NCI-H69 (cell line): ENCODE results near the gene SSH2.
"Not testable (repeated sequence)": the region's sequence is repeated elsewhere in the genome, so short reads cannot be mapped to it uniquely, and the experiment has no call there.

Experiments used
- DNase-seq: peaks from one replicate; lab custom pipeline; 2025; lab: John Stamatoyannopoulos, UW

Gene SSH2

DNA sequence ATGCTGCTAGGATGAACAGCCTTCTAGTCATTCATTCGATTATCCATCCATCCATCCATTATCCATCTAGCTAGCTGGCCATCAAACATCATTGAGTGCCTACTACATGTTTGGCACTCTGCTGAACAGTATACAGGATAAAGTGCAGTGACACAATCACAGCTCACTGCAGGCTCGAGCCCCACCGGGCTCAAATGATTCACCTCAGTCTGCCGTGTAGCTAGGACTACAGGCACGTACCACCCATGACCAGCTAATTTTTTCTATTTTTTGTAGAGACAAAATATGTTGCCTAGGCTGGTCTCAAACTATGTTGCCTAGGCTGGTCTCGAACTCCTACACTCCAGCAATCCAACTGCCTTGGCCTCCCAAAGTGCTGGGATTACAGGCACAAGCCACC, 50.0 kb downstream of the SSH2 start:
- DNase-seq, result no peak

DNA sequence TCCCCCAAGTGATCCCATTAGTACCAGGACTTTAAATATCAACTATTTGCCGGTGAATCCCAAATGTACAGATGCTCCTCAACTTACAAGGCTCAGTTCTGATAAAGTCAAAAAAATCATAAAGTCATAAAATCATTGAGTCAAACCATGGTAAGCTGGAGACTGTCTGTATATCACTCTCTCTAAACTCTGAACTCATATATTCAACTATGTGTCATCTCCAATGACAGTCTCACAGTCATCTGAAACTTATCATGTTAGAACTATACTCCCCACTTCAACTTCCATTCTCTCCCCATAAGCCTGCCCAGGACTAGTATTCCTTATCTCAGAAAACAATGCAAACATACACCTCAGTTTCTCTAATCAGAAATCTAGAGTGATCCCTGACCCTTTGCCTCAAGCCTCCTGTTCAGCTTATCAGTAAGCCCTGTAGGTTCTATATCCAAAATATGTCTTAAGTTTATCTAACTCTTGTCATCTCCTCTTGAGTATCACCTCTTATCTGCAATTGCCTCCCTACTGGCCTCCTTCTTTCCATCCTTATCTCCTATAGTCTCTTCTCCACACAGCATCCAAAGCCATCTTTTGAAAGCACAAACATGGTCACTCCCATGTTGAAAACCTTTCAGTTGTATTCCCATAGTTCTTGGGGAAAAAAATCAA, 55.0 kb downstream of the SSH2 start:
- DNase-seq, result no peak

DNA sequence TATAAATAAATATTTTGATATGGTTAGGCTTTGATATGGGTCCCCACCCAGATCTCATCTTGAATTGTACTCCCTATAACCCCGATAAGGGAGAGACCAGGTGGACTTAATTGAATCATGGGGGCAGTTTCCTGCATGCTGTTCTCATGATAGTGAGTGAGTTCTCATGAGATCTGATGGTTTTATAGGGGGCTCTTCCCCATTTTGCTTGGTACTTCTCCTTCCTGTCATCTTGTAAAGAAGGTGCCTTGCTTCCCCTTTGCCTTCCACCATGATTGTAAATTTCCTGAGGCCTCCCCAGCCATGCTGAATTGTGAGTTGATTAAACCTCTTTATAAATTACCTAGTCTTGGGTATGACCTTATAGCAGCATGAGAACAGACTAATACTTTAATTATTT, 55.7 kb downstream of the SSH2 start:
- not testable (repeated sequence) for DNase-seq

DNA sequence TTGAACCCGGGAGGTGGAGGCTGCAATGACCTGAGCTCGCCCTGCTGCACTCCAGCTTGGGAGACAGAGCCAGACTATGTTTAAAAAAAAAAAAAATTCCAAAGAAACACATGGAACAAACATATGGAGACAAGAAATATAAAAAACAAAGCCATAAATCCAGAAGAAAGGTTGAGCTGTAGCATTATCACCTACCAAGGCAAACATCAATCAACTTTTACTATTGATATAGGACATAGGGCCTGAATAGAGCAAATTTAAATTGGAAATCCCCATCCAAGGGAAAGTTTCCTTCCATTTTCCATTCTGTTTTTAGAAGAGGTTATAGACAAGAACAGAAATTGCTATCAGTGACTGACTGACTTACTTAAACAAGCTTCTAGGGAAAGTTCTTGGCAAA, 56.6 kb downstream of the SSH2 start:
- no peak for DNase-seq

DNA sequence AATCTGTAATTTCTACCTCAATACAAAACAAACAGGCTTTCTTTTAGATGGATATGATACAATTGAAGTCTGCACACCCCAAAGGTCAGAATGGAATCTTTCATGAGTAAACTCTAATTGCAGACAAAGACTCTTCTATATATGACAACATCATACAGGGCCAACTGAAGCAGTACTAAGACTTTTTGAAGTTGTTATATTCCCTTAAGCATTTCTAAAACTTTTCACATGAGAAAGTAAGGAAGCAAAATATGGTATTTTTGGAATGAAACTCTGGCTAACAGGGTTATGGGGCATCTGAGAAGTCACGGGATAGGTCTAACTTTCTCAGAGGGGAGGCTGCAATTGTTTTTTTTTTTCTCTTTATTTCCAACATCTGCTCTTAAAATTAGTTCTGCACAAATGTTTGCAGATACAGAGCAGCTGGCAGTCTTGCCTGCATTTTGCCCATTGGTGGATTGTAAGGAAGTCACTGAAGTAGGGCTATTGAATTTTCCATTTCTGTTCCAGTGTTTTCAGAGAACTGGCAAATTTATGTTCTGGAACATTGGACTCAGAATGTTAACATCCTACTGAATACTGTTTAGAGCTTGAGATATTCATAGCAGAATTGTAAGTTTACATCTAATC, 59.1 kb downstream of the SSH2 start:
- peak; percentile 52 for DNase-seq

DNA sequence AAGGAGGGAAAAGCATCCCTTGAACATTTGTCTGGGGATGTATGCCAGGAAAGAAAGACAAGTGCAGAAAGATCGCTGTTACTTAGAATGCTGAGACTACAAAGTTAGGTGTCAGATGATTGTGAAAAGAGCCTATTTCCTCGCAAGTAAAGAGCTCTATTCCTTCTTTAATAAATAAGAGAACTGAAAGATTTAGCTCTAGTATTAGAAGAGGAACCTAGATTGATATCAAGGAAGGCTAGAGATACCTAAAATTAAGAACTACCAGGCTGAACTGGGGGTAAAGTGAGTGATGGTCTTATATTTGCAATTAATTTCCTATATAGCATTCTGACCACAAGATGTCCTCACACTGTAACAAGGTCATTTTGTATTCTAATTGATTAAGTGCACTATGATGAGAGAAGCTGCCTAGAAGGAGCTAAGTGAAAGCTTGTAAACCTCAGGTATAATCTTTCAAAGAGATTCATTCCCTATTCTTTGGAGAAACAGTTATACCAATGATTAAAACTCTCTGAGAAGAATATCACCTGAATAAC, 62.3 kb downstream of the SSH2 start:
- peak; percentile 35 for DNase-seq

DNA sequence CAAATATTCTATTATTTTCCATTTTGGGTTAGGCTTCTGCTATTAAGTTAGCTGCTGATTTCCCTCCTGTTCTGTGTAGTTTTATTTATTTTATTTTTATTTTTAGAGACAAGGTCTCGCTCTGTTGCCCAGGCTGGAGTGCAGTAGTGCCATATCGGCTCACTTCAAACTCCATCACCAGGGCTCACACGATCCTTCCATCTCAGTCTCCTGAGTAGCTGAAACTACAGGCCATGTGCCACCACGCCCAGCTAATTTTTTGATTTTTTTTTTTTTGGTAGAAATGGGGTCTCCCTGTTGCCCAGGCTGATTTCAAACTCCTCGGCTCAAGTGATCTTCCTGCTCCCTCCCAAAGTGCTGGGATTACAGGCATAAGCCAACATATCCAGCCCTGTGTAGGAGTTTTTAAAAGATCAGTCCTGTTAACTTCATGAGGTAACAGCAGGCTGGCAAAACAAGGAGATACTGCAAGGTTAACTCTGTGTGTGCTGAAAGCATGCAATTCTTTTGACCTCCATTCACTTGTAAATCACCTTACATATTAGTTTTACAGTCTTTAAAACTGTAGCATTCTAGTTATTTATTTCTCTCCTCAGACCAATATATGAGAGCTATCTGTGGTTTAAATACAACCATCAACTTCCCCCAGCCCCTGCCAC, 63.2 kb downstream of the SSH2 start:
- no peak for DNase-seq

DNA sequence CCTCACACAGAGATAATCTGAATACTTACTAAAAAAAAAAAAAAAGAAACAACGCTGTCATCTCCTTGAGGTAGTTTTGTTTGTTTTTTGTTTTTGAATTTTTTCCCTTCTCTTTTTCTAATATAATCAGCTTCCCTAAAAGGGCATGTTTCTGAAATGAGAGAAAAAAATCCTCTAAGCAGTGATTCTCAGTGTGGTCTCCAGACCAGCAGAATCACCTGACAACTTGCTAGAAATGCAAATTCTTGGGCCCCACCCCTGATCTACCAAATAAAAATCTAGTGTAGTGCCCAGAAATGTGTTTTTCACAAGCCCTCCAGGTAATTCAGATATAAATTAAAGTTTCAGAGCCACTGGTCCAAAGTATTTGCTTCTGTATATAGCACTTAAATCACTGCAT, 65.4 kb downstream of the SSH2 start:
- no peak for DNase-seq

DNA sequence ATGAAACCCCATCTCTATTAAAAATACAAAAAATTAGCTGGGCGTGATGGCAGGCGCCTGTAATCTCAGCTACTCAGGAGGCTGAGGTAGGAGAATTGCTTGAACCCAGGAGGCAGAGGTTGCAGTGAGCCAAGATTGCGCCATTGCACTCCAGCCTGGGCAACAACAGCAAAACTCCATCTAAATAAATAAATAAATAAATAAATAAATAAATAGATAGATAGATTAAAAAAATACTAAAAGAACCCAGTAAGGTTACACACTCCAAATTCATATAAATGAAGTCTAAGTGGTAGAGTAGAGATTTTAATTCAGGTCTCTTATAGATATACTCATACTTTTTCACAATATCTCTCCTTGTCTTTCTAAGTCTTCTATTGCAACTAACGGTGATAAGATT, 65.9 kb downstream of the SSH2 start:
- DNase-seq, result not testable (repeated sequence)

DNA sequence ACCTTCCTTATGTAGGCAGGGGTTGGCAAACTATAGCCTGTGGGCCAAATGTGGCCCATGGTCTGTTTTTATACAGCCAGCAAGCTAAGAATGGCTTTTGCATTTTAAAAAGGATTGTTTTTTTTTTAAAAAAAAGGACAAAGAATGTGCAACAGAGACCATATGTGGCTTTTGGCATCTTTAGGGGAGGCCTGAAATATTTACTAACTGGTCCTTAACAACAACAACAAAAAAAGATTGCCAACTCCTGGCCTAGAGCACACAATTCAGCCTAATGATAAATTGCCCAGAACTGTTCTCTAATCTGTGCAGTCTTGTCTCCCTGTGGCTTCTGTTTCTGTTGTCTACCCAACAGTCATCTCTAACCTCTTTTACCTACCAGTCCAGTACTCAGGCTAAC, 67.1 kb downstream of the SSH2 start:
- DNase-seq, result no peak

DNA sequence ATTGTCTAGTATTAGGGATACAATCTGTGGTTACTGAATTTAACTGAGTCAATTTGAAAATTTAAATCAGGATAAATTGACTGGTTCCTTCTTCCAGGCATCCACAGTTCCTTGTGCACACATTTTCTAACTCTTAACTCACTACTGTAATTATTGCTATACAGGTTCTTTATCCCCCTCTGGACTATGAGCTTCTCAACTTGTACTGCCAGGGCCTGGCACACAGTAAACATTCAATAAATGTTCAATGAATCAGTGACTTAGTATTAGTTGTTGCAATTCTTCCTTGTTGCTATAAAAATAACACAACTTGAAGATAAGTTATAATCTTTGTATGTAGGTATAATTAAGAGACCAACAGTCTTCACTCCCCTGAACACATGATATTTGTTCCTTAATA, 67.9 kb downstream of the SSH2 start:
- no peak for DNase-seq

DNA sequence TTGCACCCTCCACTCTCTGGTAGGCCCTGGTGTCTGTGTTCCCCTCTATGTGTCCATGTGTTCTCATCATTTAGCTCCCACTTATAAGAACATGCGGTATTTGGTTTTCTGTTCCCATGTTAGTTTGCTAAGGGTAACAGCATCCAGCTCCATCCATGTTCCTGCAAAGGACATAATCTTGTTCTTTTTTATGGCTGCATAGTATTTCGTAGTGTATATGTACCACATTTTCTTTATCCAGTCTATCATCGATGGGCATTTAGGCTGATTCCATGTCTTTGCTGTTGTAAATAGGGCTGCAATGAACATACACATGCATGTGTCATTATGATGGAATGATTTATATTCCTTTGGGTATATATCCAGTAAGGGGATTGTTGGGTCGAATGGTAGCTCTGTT, 70.6 kb downstream of the SSH2 start:
- not testable (repeated sequence) for DNase-seq

DNA sequence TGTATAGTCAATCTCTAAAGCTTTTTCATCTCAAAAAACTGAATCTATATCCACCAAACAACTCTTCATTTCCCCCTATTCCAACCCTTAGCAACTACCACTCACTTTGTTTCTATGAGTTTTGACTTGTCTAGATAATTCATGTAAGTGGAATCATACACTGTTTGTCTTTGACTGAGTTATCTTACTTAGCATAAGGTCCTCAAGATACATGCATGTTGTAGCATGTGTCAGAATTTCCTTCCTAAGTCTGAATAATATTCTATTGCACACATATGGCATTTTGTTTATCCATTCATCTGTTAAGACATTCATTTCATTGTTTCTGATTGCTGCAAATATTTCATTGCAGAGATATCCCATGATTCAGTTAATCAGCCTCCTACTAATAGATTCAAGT, 72.2 kb downstream of the SSH2 start:
- no peak for DNase-seq

DNA sequence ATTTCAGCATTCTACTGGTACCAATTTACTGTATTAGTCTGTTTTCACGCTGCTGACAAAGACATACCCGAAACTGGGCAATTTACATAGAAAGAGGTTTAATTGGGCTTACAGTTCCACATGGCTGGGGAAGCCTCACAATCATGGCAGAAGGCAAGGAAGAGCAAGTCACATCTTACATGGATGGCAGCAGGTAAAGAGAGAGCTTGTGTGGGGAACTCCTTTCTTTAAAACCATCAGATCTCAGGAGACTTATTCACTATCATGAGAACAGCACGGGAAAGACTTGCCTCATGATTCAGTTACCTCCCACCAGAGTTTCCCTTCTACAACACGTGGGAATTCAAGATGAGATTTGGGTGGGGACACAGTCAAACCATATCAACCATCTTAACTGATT, 72.9 kb downstream of the SSH2 start:
- DNase-seq, result not testable (repeated sequence)

DNA sequence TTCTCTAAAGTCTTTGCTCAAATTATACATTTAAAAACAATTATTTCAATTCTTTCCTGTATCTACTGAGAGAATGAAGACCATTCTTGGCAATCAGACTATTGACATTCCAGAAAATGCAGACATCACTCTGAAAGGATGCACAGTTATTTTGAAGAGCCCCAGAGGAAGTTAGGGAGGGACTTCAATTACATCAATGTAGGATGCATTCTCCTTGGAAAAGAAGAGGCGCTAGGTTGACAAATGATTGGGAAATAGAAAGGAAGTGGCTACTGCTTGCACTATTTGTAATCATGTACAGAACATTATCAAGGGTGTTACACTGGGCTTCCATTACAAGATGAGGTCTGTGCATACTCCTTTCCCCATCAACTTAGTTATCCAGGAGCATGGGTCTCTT, 74.3 kb downstream of the SSH2 start:
- DNase-seq, result no peak

DNA sequence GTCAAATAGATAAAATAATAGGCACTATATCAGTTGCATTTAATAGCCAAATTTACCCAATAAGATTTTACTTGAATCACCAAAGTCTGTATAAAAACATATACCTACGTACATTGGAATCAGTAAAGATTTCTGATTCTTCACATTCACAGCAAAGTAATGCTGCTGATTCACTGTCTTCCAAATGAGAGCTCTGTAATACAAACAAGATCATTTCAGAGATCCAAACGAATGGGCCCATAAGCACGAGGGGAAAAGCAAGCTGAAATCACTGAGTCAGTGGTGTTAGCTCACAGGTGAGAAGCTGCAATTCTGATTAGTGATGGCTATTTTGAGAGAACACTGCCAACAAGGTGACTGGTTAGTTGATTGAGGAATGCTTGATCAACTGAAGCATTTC, 81.3 kb downstream of the SSH2 start:
- no peak for DNase-seq

DNA sequence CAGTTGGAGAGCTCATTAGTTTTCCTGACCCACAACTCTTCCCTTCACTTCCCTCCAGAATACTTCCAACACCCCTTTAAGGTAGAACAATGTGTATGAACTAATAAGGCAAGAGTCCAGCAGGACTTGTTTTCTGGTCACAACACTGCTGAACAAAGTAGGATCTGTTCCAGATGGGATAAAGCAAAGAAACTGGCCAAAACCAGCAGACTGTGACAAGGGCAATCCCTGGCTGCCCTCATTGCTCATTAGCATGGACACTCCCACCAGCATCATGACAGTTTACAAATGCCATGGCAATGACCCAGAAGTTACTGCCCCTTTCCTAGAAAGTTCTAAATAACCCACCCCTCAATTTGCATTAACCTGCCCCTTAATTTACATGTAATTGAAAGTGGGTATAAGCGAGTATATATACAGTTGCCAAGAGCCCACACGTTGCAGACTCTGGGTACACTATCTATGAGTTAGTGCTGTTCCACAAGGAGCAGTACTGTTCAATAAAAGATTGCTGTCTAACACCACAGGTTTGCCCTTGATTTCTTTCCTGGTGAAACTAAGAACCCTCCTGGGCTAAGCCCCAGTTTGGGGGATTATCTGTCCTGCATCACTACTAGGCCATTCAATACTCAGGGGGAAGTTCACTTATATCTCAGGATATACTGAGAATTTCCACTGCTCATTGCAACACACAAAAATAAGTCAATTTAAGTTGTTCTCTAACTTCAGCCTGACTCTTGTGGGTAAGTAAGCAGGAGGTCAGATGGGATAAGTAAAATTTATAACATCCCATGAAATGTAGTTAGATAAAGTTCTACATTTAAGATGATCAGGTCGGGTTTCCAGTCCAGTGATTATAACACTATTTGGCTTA, 82.3 kb downstream of the SSH2 start:
- DNase-seq, result no peak

DNA sequence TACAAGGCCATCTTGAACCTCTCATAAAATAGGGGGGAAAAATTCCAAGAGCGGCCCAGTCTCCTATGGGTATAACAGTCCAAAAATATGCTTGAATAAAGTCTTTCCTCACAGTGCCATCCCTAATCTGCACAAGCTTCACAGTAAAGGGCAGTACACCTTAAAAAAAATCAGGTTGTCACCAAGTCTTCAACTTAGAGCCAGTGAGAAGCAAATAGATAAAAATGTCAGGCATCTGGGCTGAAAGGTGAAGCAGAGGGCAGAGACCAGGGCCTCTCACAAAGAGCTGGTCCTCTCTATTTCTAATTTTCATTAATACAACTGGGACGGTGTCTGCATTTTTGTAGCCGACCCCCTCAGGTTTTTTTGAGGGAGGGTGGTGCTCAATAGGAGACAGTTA, 82.9 kb downstream of the SSH2 start:
- DNase-seq, result no peak

DNA sequence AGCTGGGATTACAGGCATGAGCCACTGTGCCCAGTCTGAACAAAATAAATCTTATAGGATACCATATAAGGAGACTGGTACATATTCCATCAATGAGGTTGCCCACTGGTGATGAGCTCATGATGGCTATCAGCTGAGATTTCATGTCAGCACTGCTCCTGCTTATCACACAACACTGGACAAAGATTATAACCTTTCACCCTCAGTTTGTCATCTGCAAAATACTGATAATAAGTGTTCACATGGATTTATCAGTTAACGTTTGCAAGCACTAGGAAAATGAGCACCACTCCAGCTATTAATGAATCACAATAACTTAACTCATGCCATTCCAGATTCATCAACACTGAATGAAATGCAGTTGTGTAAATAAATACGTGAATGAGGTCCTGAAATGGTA, 83.7 kb downstream of the SSH2 start:
- DNase-seq, result no peak

DNA sequence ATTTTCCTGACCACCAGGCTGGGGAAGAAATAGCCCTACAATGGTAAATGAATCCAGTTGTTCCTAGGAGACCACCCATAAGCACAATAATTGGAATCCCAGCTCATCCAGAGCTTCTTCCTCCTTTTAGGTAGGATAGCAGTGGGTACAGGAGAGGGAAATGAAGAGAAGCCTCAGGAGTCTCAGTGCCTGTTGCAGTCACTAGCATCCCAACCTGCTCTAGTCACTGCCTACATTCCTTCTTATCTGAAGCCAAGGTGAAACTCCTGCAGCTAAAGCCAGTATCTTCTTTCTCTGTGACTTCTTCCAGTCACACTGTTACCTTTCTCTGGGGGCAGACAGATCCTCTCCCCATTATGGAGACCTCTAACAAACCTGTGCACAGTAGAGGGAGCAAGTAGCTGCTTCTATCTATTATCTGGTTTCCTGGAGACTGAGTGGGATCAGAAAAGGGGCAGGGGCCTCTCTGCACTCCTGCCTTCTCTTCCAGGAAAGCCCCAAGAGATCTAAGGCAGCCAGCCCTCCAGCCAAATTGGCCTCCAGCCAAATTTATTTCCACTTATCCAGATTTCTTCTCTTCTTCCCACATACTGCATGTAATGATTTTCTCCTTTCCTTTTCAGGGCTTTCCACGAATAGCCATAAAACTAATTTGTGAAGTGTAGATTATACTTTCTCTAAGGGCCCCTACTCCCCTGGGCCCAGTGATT, 85.5 kb downstream of the SSH2 start:
- peak; percentile 85 for DNase-seq

DNA sequence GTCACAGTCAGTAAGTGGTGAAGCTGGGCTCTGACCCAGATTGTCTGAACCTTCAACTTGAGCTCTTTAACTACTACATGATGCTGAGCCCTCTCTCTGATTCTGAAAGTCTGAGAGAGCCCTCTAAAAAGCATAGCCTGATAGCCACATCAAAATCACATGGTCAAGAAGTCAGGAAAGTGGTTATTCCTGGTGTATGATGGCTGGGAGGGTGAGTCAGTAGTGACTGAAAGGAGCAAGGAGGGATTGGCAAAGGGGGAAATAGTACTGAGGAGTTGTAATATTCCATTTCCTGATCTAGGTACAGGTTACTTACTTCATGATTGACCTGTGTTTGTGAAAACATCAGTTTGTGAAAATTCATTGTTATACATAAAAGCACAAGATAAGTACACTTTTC, 89.1 kb downstream of the SSH2 start:
- DNase-seq, result no peak

DNA sequence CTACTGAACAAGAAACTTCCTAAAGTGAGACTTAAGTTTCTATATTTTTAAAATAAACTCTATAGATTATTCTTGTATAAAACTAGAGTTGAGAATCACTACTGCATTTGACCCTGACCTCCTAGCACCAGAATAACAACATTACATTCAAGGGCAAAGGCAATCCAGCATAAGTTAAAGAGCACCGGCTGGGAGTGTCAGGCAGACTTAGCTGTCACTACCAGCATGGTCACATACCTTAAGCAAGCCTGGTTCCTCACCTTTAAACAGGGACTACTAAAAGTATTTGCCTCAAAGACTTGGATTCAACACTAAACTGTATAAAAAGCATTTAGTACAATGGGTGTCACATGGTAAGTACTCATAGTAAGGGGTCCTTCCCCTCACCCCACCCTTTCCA, 90.4 kb downstream of the SSH2 start:
- no peak for DNase-seq
